Ramos (cell line): ENCODE measurements around the gene ADARB1.

Experiments used
- in situ Hi-C: fragments of 300-500 bp; cut with MboI; formaldehyde crosslinking; loops from one replicate; pipeline ENCODE4 v1.14.3; 2022; ENCODE audit warnings: low sequenced_read_pairs; ENCODE audit not compliant: unreplicated experiment

The ADARB1 gene

GRCh38 chr21:45178070-45178608 lies 103.8 kb downstream of the ADARB1 start:
- in situ Hi-C loops, result no loop called here

DNA sequence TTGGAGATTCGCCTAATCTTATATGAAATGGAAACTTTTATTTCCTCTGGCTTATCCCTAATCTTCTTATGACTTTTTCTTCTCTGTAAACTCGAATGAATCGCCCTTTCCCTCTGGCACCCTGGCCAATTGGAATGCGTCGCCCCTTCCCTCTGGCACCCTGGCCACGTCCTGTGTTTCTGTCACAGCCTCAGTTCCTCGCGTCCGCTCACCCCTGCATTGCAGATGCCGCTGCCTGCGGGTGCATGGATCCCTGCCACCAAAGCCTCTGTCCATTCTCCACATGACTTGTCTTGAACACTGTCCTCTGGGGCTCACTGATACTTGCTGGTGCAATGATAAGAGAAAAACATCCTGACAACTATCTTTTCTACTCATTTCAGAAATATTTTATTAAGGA lies 104.6 kb downstream of the ADARB1 start:
- in situ Hi-C loops, result no loop called here

DNA sequence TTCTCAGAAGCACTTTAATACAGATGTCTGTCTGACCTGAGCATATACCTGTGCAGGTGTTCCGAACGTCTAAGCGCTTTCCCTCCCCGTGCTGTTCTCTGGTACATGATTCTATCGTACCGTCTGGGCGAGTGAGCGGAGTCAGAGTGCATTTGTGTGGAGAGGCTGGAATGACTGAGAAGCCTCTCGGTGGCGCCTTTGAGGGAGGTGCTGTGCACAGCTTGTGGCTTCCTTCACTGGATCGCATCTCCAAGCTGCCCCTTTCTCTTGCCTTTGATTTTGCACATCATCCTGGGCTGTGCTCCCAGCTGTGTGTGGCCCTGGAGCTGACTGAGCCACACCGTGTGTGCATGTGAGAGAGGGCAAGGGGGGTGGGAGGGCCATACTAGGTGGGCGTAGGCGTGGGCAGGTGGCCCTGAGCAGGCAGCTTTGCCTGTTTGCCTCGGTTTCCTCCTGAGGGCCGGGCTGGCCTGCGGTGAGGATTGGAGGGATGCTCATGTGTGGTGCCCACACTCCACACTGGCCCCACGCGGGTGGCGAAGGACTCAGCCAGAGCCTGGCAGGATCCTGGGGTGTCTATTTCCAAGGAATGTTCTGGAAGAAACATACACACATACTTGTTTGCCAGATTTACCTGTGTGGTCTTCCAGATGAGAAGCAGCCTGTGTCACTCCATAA lies 105.3 kb downstream of the ADARB1 start:
- in situ Hi-C loops, result no loop called here

DNA sequence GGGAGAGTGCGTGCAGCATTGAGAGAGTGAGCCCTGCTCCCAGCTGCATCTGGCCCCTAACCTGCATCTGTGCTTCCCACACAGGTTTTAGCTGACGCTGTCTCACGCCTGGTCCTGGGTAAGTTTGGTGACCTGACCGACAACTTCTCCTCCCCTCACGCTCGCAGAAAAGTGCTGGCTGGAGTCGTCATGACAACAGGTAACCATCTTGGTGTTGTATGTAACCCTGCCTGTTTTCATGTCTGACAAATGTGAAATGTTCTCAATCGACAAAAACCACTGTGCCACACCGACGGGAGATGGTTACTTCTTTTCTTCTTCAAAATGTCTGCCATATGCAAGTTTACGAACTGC lies 105.8 kb downstream of the ADARB1 start:
- in situ Hi-C loops, result no loop called here

DNA sequence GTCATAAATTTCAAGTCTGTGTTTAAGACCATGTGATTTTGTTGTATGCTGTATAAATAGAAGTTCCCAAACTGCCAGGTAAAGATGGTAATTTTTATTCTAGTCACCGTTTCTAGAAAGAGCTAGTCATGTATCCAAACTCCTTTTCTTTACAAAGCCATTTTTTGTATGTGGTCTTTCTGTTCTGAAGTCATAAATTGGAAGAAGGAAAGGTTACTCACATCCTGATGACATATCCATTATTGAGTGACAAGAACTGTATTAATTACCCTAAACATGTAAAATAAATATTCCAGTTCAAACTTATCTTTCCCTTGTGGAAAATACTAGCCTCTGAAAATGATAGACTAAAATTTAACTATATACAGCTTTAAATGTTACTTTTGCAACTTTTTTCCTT lies 108.6 kb downstream of the ADARB1 start:
- in situ Hi-C loops, result no loop called here

DNA sequence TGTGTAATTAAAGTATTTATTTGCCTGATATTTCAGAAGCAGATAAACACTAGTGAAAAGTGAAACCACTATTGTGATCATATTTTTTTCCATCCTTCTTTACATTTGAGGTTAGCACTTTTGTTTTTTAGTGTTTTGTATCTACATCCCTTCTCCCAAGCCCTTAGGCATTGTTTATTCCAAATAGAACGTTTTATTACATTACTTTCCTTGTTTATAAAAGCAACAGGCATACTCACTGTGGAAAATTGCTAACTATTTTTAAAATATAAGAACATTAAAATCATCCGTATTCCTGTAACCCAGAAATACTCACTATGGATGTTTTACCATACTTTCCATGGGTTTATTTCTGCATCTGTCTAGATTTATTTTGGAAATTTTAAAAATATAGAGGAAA lies 109.5 kb downstream of the ADARB1 start:
- in situ Hi-C loops, result no loop called here

DNA sequence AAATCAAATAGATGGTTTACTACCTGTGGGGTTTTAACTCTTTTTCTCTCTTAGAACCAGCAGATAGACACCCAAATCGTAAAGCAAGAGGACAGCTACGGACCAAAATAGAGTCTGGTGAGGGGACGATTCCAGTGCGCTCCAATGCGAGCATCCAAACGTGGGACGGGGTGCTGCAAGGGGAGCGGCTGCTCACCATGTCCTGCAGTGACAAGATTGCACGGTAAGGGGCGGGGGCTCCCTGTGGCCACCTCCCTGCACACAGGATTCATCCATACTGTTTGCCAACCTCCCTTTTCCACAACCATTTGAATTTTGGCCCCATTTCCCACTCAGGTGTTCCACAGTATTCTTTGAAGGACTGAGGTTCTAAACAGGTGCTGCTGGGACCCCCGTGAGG lies 110.5 kb downstream of the ADARB1 start:
- in situ Hi-C loops, result no loop called here

GRCh38 chr21:45186709-45187108 lies 112.3 kb downstream of the ADARB1 start:
- in situ Hi-C loops, result no loop called here

DNA sequence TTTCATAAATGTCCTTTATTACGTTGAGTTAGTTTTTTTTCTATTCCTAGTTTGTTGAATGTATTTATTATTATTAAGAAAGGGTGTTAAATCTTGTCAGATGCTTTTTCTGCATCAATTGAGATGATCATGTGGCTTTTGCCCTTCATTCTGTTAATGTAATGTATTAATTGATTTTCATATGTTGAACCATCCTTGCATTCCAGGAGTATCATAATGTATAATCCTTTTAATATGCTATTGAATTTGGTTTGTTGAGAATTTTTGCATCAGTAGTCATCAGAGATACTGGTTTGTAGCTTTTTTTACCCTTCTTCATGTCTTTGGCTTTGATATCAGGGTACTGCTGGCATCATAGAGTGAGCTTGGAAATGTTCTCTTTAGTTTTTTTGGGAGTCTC lies 113.3 kb downstream of the ADARB1 start:
- in situ Hi-C loops, result no loop called here

- in situ Hi-C loops, result no loop called here
Observed at GRCh38 chr21:45190013-45190412, 115.6 kb downstream of the ADARB1 start.

DNA sequence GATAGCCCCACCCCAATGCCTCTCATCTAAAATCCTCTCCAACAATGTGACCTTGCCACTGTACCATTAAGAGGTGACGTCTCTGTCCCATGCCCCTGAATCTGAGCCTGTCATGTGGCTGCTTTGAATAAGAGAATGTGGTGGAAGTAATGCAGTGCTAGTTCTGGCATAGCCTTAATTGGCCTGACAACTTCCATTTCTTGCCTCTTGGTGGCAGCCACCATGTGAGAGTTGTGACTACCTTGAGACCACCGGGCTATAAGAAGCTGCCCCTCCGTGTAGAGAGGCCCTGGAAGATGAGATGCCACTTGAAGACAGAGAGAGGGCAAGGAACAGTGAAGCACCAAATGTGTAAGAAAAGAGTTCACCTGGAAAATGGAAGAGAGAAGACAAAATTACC lies 118.0 kb downstream of the ADARB1 start:
- in situ Hi-C loops, result no loop called here

GRCh38 chr21:45196620-45197019 lies 122.2 kb downstream of the ADARB1 start:
- in situ Hi-C loops, result no loop called here

DNA sequence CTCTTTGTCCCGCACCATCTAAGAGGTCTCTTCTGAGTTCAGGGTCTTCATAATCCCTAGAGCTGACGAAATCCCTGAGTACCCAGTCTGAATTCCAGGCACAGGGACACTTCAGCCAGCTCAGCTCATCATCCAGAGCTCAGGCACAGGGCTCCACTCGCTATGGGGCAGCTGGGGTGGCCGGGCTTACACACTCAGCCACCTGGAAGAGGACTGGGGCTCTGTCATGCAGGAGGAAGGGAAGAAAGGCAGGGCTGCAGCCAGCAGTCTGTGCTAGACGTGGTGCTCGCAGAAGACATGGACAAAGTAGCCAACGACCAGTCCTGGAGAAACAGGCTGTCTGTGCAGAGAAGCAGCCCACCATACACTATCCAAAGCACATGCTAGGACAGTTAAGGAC lies 124.8 kb downstream of the ADARB1 start:
- in situ Hi-C loops, result no loop called here

DNA sequence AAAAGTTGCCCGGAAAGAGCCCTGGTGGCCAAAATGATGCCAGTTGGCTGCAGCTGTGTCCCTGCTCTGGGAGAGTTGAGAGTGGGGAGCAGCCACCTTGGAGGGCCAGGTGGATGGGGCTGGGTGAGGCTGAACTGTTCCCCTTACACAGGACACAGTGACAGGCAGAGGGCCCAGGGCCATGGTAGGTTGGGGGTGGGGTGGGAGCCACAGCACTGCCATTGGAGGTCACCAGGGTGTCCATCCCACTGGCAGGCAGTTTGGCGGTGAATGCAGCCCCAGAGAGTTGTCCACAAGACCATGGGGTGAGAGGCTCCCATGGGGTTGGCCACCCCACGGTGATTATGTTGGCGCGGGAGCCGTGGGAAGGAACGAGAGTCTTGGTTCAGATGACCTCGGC lies 125.7 kb downstream of the ADARB1 start:
- in situ Hi-C loops, result no loop called here

DNA sequence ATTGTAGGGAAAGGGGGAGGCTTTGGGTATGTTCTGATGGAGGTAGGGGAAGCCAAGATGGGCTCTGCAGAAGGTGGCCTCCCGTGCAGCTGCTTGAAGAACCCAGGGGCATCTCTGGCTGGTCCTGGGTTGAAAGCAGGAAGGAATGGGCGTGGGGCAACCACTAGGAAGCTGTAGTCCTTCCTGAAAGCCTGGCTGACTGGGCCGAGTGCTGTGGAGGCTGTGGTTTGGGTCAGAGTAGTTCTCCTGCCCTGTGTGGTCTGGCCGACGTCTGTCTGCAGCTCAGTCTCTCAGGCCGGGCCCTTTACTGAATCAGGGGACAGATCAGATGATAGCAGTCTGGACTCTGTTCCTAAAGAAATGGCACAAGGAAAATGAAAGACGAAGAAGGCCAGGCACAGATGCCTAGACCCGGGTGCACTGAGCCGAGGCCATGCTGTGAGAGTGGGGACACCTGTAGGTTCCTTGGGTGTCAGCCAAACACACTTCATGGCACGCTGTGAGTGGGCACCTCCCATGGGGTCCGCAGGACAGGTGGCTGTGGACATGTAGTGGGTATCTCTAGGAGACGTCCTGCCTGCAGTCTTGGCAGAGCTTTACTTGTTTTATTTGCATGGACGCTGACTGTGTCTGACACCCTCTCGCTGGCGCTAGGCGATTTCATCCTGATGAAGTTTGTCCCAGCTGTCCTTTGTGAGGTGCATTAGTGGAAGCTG lies 126.4 kb downstream of the ADARB1 start:
- in situ Hi-C loops, result no loop called here

- in situ Hi-C loops, result no loop called here
Observed at GRCh38 chr21:45202344-45202743, 128.0 kb downstream of the ADARB1 start.

- in situ Hi-C loops, result no loop called here
Observed at GRCh38 chr21:45202889-45203288, 128.5 kb downstream of the ADARB1 start.

DNA sequence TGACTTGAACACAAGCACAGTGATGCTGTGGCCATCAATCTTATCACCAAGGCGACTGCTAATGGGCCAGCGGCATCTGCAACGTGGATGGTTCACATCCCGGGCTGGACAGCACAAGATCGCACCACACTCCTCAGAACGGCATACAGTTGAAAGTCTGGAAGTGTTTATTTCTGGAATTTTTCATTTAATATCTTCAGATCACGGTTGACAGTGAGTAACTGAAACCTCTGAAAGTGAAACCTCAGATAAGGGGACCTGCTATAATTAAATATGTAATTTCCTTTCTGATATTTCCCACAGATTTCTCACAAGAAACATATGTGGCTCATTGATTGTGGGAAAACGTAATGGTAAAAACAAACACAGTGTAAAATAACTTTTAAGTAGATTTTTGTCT lies 129.6 kb downstream of the ADARB1 start:
- in situ Hi-C loops, result no loop called here

DNA sequence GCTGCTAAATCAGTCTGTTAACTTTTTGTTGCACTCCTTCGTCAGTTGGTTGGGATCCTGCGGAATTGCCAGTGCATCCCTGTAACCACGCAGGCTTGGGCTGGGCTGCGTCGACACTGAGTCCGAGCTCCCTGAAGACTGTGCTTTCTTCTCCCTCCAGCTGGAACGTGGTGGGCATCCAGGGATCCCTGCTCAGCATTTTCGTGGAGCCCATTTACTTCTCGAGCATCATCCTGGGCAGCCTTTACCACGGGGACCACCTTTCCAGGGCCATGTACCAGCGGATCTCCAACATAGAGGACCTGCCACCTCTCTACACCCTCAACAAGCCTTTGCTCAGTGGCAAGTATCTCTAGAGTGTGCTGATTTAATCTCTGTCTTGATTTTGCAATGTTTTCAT lies 130.0 kb downstream of the ADARB1 start:
- in situ Hi-C loops, result no loop called here

DNA sequence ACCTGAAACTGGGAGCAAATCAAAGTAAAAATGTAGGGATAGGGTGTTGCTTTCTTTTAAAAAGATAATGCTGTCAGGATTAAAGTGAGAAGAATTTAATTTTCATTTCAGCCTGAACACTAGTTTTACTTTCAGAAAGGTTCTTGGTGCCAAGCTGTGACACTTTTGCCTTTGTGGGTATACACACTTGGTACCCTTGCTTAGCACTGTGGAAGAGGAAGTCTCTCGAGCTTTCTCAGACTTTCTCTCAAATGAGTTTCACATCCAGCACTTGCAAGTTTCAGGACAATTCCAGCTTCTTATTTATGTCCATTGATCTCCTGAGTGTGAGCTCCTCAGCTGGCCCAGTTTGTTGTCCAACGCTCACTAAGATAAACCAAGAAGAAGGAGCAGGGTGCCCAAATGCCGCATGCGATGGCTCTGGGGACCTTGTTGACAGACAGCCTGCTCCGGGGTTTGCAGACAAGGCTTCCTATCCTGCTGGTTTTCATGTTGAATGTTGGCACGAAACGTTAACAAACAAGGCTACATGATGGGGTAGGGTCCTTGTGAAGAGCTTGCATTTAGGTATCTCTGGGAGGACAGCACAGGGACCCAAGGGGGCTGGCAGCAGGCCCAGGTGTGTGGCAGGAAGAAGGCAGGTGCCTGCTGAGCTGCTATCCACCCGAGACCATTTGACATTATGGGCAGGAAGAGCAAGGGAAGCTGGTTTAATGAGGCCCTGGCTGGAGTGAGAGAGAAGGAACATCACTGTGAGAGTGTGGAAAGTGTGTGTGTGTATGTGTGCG lies 133.7 kb downstream of the ADARB1 start:
- in situ Hi-C loops, result no loop called here

GRCh38 chr21:45208627-45208951 lies 134.2 kb downstream of the ADARB1 start:
- in situ Hi-C loops, result no loop called here
